Measurements from ENCODE around the gene OR7E24.
A peak's percentile ranks its signal among the peaks of the same experiment; 100 is the strongest.
"Not testable (repeated sequence)": the region's sequence is repeated elsewhere in the genome, so short reads cannot be mapped to it uniquely, and the experiment has no call there.

OR7E24 gene

GRCh38 chr19:9250630-9251029, at the start of gene OR7E24:
Gene OR7E24 (plus strand): TSS chr19:9250930. CDS start chr19:9251044, 114 bp downstream.
- DNase-seq, result no peak

GRCh38 chr19:9205501-9206113, 45.1 kb upstream of the OR7E24 start:
- peak; percentile 64 for DNase-seq

- DNase-seq, result no peak
Measured at GRCh38 chr19:9219489-9219888, 31.2 kb upstream of the OR7E24 start, which contains the start of gene OR7D4. Gene OR7D4 (minus strand): TSS chr19:9219589. CDS start chr19:9214837, 4,752 bp downstream.

GRCh38 chr19:9251236-9251635, 506 bp downstream of the OR7E24 start:
- no peak for DNase-seq

GRCh38 chr19:9283485-9283884, 32.8 kb downstream of the OR7E24 start:
- DNase-seq, result not testable (repeated sequence)

DNA sequence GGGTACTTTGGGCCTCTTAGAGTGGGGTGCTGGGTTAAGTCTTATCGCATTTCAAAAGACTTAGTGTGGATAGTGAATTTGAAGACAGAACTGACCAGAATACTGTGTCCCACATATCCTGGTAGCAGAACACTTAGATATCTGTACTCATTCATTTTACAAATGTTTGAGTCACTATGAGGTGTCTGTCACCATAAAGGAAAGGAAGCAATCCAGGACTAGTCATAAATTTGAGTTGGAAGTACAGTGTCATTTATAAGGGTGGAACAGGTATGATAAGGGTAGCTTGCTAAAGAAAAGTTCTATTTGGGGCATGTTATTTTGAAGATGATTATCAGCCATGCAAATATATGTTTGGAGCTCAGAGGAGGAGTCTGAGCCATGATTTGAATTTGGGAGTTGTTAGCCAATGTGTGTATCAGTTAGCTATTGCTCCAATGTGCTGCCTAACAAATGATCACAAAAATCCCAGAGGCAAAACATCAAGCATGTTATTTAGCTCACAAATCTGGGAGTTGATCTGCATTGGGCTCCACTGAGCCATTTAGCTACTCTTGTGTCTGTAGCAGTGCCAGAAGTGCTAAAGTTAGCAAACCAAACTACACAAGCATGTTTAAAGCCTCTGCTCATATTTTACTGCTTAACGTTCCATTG, 38.6 kb downstream of the OR7E24 start:
- no peak for DNase-seq

GRCh38 chr19:9295411-9295849, 44.7 kb downstream of the OR7E24 start:
- DNase-seq, result no peak

DNA sequence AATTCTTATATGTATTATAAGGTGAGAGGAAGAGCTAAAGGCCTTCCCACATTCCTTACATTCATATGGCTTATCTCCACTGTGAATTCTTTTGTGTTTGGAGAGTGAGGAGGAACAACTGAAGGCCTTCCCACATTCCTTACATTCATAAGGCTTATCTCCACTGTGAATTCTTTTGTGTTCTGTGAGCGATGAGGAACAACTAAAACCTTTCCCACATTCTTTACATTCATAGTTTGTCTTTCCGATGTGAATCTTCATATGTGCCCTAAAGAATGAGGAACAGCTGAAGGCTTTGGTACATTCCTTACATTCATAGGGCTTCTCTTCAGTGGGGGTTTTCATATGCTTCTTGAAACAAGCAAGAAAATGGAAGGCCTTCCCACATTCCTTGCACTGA, 45.6 kb downstream of the OR7E24 start:
- DNase-seq, result no peak
